Gastrocnemius medialis (tissue), 4 donors: ENCODE measurements around the gene RNF207. TPM values are rescaled to one million over a fixed set of nuclear protein-coding genes. Genes with fewer than 3 reads are reported as not detected.

ENCODE experiments used
- ATAC-seq, 2 donors: fragments of 150-250 bp; one replicate each; pipeline ENCODE4 v1.9.1; 2016
- DNase-seq, 2 donors: peaks; one replicate each; pipeline ENCODE4 v3.0.0-alpha.2; 2019
- H3K27ac ChIP-seq, 4 donors: fragments of 200-600 bp; sonication (generic); 1 replicate in 1 of 4; 2 replicates in 3 of 4; pipeline ENCODE4 v1.5.1; 2016 to 2018; ENCODE audit warnings: mild to moderate bottlenecking in 2 of 4, moderate library complexity in 1 of 4
- H3K27me3 ChIP-seq, 3 donors: fragments of 200-600 bp; sonication (generic) in 2 of 3; 1 replicate in 1 of 3; 2 replicates in 2 of 3; pipeline versions ENCODE4 v1.5.1 to v1.6.0; 2016 to 2019; ENCODE audit warnings: mild to moderate bottlenecking in 1 of 3, moderate library complexity in 1 of 3
- H3K36me3 ChIP-seq, 2 donors: fragments of 200-600 bp; sonication (generic) in 1 of 2; one replicate each; pipeline ENCODE4 v1.5.1; 2017 to 2018
- H3K4me1 ChIP-seq, 2 donors: fragments of 200-600 bp; sonication (generic) in 1 of 2; one replicate each; pipeline ENCODE4 v1.5.1; 2016 to 2017; ENCODE audit warnings: mild to moderate bottlenecking in 2 of 2
- H3K4me3 ChIP-seq, 4 donors: fragments of 200-600 bp; sonication (generic) in 3 of 4; 1 replicate in 1 of 4; 2 replicates in 3 of 4; pipeline ENCODE4 v1.5.1; 2016 to 2019; ENCODE audit warnings: mild to moderate bottlenecking in 2 of 4
- H3K9me3 ChIP-seq, 3 donors: fragments of 200-600 bp; sonication (generic) in 2 of 3; 1 replicate in 1 of 3; 2 replicates in 2 of 3; pipeline ENCODE4 v1.5.1; 2016 to 2019
- CTCF ChIP-seq, 5 experiments: fragments of 450-650 bp in 3 of 5; fragments of 200-600 bp in 2 of 5; sonication (generic) in 2 of 5; IDR thresholded peaks in 4 of 5; conservative IDR thresholded peaks in 1 of 5; 1 replicate in 4 of 5; 2 replicates in 1 of 5; pipeline ENCODE4 v1.5.1; 2016 to 2019; ENCODE audit warnings: antibody characterized with exemption in 5 of 5, mild to moderate bottlenecking in 3 of 5, moderate library complexity in 3 of 5
- POLR2A ChIP-seq, 2 donors: fragments of 450-650 bp; IDR thresholded peaks; one replicate each; pipeline ENCODE4 v1.6.1; 2017; ENCODE audit warnings: antibody characterized with exemption in 2 of 2, mild to moderate bottlenecking in 2 of 2, moderate library complexity in 2 of 2
- in situ Hi-C, 4 donors: fragments of 200-750 bp; cut with MboI; loops; one replicate each; pipeline versions ENCODE4 v1.15.0 to v1.8.0; 2017; ENCODE audit warnings: low sequenced_read_pairs in 4 of 4
- intact Hi-C: fragments of 100-400 bp; cut with DNase I; formaldehyde crosslinking; loops from one replicate; pipeline ENCODE4 v1.15.1; 2023; ENCODE audit warnings: low total_unique reads
- total RNA-seq, 4 donors: library from RNA; depleted of rRNA; stranded (reverse); fragments of >200 nt; gene quantifications; one replicate each; pipeline versions ENCODE4 v1.1.0 to v1.2.3, GENCODE V29; 2016

The RNF207 gene
- total RNA-seq, 4 donors from 2014 or later, result 0.29 to 4.7 (median 0.99) TPM

GRCh38 chr1:6256645-6257044, 50.7 kb downstream of the RNF207 start:
- TF ChIP-seq CTCF (IDR thresholded peaks at IDR 0.05 in 4 of 5, conservative IDR thresholded peaks at IDR 0.05 in 1 of 5) (no peak), POLR2A (IDR thresholded peaks at IDR 0.05) (no peak)
- Histone ChIP-seq H3K27me3 (peaks cover 18 to 29% (median 21%) of the 10 kb centered on the region in 3 donors), H3K4me1 (peaks cover 0 to 9% of the 10 kb centered on the region in 2 donors), H3K9me3 (no peaks in the 10 kb centered on the region), H3K36me3 (no peaks in the 10 kb centered on the region), H3K27ac (no peak overlapping the region), H3K4me3 (no peak overlapping the region)
- ATAC-seq (no peak), DNase-seq (no peak)
- in situ Hi-C loops (loop anchor here in 2 of 4 donors (10.0 kb wide), 2 partner anchors 88 to 148 kb away; no protein-coding TSS in a partner anchor), intact Hi-C loops (no loop called here)

GRCh38 chr1:6257541-6258069, 51.7 kb downstream of the RNF207 start:
- H3K27me3 ChIP-seq, result peaks cover 24 to 39% (median 28%) of the 10 kb centered on the region in 3 donors
- TF ChIP-seq CTCF (IDR thresholded peaks at IDR 0.05 in 4 of 5, conservative IDR thresholded peaks at IDR 0.05 in 1 of 5) (no peak), POLR2A (IDR thresholded peaks at IDR 0.05) (no peak)
- H3K4me1 ChIP-seq, result peaks cover 0 to 12% of the 10 kb centered on the region in 2 donors
- DNase-seq (no peak), ATAC-seq (no peak)
- no peaks in the 10 kb centered on the region for H3K9me3 ChIP-seq
- H3K36me3 ChIP-seq, result no peaks in the 10 kb centered on the region
- no peak overlapping the region for H3K4me3 ChIP-seq
- intact Hi-C loops (no loop called here), in situ Hi-C loops (loop anchor here in 2 of 4 donors (10.0 kb wide), 2 partner anchors 87 to 147 kb away; no protein-coding TSS in a partner anchor)
- no peak overlapping the region for H3K27ac ChIP-seq

DNA sequence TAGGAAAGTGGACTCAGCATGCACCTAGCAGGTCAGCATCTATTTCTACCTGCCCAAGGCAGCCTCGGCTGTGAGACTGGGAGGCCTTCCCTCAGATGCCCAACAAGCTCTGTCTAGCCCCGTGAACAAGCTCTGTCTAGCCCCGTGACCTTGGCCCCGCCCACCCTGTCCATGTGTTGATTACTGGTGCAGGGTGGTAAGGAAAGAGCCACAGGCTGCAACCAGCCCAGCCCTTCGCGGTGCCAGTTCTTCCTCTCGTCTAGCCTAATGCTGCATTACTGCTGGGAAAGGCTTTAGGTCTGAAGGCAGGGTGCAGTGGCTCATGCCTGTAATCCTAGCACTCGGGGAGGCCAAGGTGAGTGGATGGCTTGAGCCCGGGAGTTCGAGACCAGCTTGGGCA, 52.8 kb downstream of the RNF207 start:
- TF ChIP-seq CTCF (IDR thresholded peaks at IDR 0.05 in 4 of 5, conservative IDR thresholded peaks at IDR 0.05 in 1 of 5), result no peak
- TF ChIP-seq POLR2A (IDR thresholded peaks at IDR 0.05), result no peak
- no peaks in the 10 kb centered on the region for H3K9me3 ChIP-seq
- H3K36me3 ChIP-seq, result no peaks in the 10 kb centered on the region
- in situ Hi-C loops, result loop anchor here in 2 of 4 donors (10.0 kb wide), 2 partner anchors 86 to 146 kb away; no protein-coding TSS in a partner anchor
- H3K4me1 ChIP-seq, result peaks cover 0 to 16% of the 10 kb centered on the region in 2 donors
- H3K27ac ChIP-seq, result no peak overlapping the region
- peaks cover 30 to 47% (median 39%) of the 10 kb centered on the region in 3 donors for H3K27me3 ChIP-seq
- DNase-seq (no peak), ATAC-seq (no peak)
- intact Hi-C loops, result no loop called here
- no peak overlapping the region for H3K4me3 ChIP-seq

GRCh38 chr1:6259491-6260362, 53.8 kb downstream of the RNF207 start:
- Histone ChIP-seq H3K36me3 (no peaks in the 10 kb centered on the region), H3K4me1 (peaks cover 0 to 16% of the 10 kb centered on the region in 2 donors), H3K4me3 (peak overlapping the region; percentile 49 to 56 (median 54)), H3K27ac (peak overlapping the region in 1 of 4 donors; percentile 61), H3K9me3 (no peaks in the 10 kb centered on the region), H3K27me3 (peaks cover 30 to 51% (median 44%) of the 10 kb centered on the region in 3 donors)
- in situ Hi-C loops, result loop anchor here in 2 of 4 donors (10.0 kb wide), 2 partner anchors 85 to 145 kb away; no protein-coding TSS in a partner anchor
- intact Hi-C loops, result no loop called here
- DNase-seq (peak; percentile 50 to 59), ATAC-seq (peak; percentile 50 to 63)
- TF ChIP-seq CTCF (IDR thresholded peaks at IDR 0.05 in 4 of 5, conservative IDR thresholded peaks at IDR 0.05 in 1 of 5), result peak in 1 of 5 experiments; percentile 10
- no peak for TF ChIP-seq POLR2A (IDR thresholded peaks at IDR 0.05)
